ENCODE measurements around the gene SAMD4B. TPM values are rescaled to one million over a fixed set of nuclear protein-coding genes. Genes with fewer than 3 reads are reported as not detected.

The SAMD4B gene
- total and polyA plus RNA-seq, 9 of the 15 experiments (the other 6 are each of a cell fraction or from before 2014, with no cell fraction given) = 3.4 to 90.5 (median 38.0) TPM

GRCh38 chr19:39402346-39403300, 60.4 kb downstream of the SAMD4B start (continued):
- TF ChIP-seq BCLAF1 (IDR thresholded peaks at IDR 0.05; ENCODE audit: borderline replicate concordance in 1 of 2, control insufficient read depth in 1 of 2, low read depth in 2 of 2, low read length in 1 of 2) (peak in 1 of 2 experiments; percentile 69; a peak in 1 of 4 replicates), ZBTB26 (CRISPR knock-in tag; IDR thresholded peaks at IDR 0.05) (no peak), PML (IDR thresholded peaks at IDR 0.05; ENCODE audit: low read length) (peak; percentile 49; the same call in 1 of the 2 replicates), POLR2B (IDR thresholded peaks at IDR 0.05; ENCODE audit: low read depth, partially characterized antibody) (peak; percentile 30), ZNF561 (CRISPR knock-in tag; conservative IDR thresholded peaks at IDR 0.05) (no peak), ARID2 (IDR thresholded peaks at IDR 0.05) (peak; percentile 100), SPI1 (IDR thresholded peaks at IDR 0.05; ENCODE audit: borderline replicate concordance, low read depth, low read length) (no peak), ZNF407 (IDR thresholded peaks at IDR 0.05; ENCODE audit: low read depth) (no peak), ATF7 (IDR thresholded peaks at IDR 0.05) (peak; percentile 67; the same call in 1 of the 2 replicates), CHCHD3 (CRISPR knock-in tag; IDR thresholded peaks at IDR 0.05) (no peak), HSF4 (CRISPR knock-in tag; IDR thresholded peaks at IDR 0.05; ENCODE audit: borderline replicate concordance) (no peak), HDAC8 (tag; IDR thresholded peaks at IDR 0.05) (no peak), KLF1 (tag; IDR thresholded peaks at IDR 0.05) (0 out of 2 replicates have a peak, but pooled peaks have one; percentile 49)

All from K562 (cell line).